Amniotic epithelial cell (primary cell): Measurements from ENCODE around the gene MEG3.
A peak's percentile ranks its signal among the peaks of the same experiment; 100 is the strongest.

ENCODE experiments used
- DNase-seq: peaks from one replicate; pipeline ENCODE4 v3.0.0-alpha.2; 2010; ENCODE audit warnings: low read depth

MEG3 gene

DNA sequence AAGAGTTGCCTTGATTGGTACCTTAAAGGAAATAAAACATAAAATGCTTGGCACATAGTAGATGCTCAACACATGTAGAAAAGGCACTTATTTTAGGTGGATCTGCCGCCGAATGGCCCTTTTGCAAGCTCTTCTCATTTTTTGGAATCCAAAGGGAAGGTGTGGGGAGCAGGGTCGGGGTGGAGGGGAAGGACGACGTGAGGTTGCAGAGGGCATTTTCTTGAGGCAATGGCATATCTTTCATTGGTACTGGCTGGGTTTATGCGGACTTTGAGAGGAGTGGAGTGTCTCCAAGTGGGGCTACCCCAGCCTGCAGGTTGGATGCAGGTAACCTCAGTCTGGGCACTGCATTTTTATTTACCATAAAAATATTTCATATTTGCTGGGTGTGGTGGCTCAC is 69.5 kb downstream of the MEG3 start:
- no peak for DNase-seq

GRCh38 chr14:100896369-100897060 is 70.6 kb downstream of the MEG3 start:
- DNase-seq = no peak

- no peak for DNase-seq
Observed at GRCh38 chr14:100898465-100898864, 72.5 kb downstream of the MEG3 start.

DNA sequence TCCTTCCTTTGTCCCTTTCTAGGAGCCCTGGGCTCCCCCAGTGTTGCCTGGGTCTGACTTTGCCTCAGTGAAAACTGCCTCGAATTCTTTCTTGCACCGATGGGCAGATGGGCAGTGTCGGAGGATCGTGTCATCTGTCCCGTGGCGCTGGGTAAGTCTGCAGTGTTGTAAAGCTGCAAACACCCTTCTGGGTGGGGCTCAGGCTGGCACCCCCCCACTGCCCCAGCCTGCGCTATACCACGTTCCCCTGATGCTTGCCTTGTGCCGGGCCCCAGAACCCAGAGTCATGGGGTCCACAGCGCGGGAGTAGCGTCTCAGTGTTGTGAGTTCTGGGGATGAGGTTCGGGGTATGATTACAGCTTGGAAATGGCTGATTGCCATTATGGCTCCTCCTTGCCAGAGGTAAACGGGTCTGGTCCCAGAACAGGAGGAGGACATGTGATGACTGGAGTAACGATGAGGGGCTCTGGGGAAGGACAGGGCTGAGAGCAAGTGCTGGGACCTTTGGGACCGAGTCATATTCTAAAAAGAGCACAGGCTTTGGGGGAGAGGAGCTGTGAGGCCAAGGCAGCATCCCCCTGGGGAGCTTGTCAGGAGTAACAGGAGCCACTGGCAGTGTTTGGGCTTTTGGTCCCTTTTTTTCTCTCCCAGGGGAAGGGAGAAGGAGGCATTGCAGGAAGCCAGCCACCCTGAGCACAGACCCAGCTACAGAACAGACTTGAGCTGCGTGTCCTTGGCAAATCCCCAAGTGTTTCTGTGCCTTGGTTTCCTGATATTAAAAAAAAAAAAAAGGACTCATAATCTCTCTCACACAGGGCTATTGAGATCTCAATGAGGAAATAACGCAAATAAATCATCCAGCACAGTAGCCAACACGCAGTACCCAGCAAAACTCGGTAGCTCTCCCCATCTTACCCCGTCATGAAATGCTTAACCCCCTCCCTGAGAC is 73.3 kb downstream of the MEG3 start:
- DNase-seq = no peak

DNA sequence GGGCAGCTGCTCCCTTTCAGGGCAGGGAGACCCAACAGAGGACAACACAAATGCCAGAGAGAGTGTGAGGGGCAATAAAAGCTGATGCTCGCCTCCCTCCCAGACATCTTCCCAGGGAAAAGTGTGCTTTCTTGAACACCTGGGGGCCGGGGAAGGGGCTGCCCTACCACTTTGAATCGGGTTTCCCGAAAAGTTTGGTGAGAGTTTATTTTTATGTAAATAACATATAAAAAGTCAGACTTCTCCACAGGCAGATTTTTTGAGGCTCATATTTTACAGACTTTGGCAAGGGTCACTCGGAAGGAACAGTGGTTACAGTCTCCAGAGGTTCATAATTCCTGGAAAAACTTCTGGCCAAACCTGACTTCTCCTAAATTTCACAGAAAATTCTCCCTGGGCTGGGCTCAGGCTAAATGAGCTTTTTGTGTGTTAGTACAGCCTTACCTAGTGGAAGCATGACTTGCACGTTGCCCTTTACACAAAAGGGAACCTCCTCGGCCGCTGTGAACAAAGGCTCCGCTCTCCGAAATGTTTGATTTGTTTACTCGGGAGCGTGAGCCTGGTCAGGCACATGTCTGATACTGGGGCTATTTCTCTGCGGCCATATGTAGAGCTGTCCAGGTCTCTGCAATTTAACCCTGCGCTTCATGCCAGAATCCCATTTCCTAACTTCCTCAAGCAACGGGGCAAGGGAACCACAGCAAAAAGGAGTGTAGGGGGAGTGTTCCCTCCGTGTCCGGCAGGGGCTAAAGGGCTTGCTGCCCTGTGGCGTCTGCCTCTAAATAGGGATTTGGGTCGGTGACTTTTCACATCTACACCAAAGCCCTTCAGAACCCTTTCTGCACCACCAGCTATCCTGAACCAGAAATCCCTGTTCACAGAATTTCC is 74.2 kb downstream of the MEG3 start:
- no peak for DNase-seq

- peak; percentile 27 for DNase-seq
Observed at GRCh38 chr14:100900837-100901390, 75.0 kb downstream of the MEG3 start.

GRCh38 chr14:100901391-100902183 is 75.7 kb downstream of the MEG3 start:
- DNase-seq = no peak

DNA sequence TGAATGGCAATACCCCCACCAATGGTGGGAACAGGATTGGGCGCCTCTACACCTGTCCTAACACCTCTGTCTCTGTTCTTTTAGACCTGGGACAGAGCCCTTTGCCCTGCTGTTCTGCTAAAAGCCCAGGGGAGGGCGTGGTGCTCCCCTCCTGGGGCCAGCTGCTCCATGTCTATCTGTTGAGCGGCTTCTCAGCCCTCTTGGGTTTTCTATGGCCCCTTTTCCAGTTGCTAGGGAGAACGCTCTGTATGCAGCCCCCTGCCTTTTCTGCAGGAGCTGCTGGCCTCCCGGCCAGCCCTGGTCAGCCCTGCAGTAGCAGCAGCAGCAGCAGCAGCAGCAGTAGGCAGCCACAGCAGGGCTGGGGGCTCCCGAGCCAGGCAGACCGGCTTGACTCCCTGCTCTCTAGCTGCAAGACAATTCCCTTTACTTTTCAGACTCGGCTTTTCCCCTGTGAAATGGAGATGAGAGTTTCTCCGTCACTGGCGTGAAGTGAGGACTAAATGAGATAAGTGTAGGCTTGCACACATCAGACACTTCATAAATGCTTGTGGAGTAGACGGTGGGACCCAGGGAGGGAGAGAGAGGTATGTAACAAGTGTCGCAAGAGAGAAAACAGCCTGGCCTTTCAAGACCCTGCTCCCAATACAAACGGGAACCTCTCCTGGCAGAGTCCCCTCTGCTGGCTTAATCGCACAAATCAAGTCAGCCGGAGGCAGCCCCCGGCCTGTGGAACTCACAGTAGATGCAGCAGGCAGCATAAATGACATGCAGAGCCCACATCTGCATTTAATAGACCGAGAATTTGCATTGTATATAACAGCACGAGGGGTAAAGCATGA is 76.6 kb downstream of the MEG3 start:
- peak; percentile 16 for DNase-seq

GRCh38 chr14:100903134-100903468 is 77.2 kb downstream of the MEG3 start:
- no peak for DNase-seq

DNA sequence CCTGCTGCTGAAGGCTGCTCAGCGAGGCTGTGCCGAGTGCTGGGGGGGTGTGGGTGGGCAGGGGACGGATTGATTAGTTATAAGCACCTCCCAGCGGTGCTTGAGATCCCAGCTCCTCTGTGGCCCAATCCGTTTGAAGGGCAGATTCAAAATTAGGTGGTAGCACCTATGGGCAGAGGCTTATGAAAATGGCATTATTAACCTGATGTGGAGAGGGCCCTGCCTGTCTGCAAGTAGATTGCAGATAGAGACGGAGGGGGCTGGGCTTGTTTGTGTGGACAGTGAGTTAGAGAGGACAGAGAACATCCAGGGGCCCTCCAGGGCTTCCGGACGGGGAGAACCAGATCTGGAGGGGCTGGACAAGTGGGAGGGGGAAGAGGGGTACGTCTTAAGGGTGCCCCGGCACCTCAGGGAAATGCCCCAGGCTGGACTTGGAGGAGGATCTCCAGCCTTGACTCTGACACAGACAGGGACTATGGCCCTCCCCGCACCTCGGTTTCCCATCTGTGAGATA is 77.8 kb downstream of the MEG3 start, which contains the start of gene RTL1:
Gene RTL1 (minus strand): TSS at position 51 of the 514 bp plus-strand sequence. CDS start 18,934 bp downstream, outside the sequence.
- no peak for DNase-seq

DNA sequence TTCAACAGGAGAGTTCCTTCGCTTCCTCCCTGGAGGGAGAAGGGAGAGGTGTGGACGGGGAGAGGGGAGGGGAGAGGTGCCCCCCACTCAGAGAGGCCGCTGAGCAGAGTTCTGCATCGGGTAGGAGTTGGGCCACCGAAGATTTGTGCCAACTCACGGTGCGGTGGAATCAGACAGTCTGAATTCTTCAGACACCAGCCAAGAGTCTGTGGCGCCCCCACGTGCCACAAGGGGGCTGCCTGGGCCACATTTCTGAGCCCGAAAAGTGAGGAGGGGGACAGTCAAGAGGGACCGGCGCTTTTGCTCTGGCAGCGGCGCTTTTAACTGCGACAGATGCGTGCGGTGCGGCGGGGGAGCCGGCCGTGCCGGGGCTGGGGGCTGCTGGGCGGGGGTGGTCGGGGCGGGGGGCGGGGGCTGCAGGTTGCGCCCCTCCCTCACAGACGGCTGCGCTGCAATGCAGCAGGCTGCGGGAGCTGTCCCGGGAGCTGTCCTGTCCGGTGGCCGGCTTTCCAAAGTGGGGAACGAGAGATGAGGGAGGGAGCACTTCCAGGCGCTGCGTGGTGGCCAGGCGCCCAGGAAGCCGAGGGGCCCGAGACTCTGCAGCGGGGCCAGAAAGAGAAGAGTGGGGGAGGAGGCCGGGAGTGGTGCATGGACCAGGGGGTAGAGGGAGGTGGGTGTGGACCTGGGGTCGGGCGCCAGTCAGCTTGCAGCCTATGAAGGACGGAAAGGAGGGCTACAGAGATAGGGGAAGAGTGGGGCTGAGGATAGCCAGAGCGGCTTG is 78.6 kb downstream of the MEG3 start:
- DNase-seq = no peak

DNA sequence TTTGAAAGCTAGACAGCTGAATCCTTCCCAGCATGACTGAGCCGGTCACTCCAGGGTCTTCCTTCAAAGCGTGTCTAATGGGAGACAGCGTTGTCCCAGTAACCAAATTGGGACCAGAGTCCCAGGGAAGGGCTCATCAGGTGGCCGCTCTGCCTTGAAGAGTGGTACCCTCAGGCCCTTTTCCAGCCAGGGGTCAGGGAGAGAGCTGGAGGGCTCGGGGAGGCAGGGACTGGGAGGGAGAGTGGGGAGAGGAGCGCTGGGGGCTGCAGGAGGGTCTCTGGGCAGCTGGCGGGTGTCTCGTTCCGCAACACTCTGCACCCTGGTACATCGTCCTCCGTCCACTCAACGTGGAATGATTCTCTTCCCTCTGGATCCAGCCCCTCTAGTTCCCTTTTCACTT is 79.2 kb downstream of the MEG3 start:
- no peak for DNase-seq

GRCh38 chr14:100906420-100906819 is 80.5 kb downstream of the MEG3 start:
- DNase-seq = no peak

DNA sequence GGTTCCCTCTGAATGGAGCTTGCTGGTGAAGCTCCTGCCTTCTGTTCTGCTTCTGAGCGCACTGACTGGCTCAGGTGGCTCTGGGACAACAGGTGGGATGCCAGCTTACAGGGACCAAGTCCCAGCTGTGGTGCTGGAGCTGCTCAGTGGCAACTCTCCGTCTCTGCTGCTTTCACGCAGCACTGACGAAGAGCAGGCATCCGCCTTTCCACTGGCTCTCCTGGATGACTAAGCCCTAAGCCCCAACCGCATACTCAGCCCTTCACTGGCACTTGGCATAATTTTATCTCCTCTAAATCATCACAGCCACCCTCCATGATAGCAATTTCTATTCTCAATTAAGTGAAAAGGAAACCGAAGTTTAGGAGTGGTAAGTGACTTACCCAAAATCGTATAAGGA is 81.3 kb downstream of the MEG3 start:
- peak; percentile 70 for DNase-seq

DNA sequence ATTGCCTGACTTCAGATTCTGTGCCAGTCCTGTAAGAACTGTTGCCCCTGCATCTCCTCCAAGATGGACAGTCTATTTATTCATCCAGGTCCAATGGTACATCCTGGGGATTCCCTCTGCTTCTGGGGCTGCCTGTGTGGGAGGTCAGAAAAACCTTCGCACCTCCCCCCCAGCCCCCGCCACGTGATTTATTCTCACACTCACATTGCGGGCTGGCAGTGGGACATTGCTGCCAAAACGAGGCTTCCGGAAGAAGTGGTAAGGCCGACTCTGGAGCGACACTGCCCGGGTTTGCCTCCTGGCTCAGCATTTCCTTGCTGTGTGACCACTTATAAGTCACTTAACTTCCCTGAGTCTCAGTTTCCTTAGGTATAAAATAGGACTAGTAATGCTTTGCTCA is 83.5 kb downstream of the MEG3 start:
- no peak for DNase-seq
